Activated CD8-positive, alpha-beta T cell treated with anti-CD3 and anti-CD28 coated beads for 36 hours (primary cell): ENCODE measurements around the gene CIPC. TPM values are rescaled to one million over a fixed set of nuclear protein-coding genes. Genes with fewer than 3 reads are reported as not detected.

Experiments
- ATAC-seq: fragments of 200-7000 bp; cut with Tn5 transposase; one replicate; pipeline ENCODE4 v1.10.0; 2021; ENCODE audit warnings: mild to moderate bottlenecking, moderate library complexity
- CTCF ChIA-PET: fragments of 350-600 bp; sonication (Branson Sonifier 250); formaldehyde crosslinking; loops from one replicate; lab custom pipeline; 2021; ENCODE audit warnings: antibody characterized with exemption; lab: Charles Lee
- POLR2A ChIA-PET: fragments of 350-600 bp; sonication (Branson Sonifier 250); formaldehyde crosslinking; loops from one replicate; lab custom pipeline; 2021; ENCODE audit warnings: antibody characterized with exemption; lab: Charles Lee
- DNase-seq: peaks from one replicate; pipeline ENCODE4 v3.0.0-alpha.2; 2020
- H3K27ac Mint-ChIP-seq: one replicate; pipeline ENCODE4 v1.8.0; 2021; ENCODE audit warnings: mild to moderate bottlenecking, mixed read lengths
- H3K27me3 Mint-ChIP-seq: one replicate; pipeline ENCODE4 v1.8.0; 2021; ENCODE audit warnings: mixed read lengths
- H3K36me3 Mint-ChIP-seq: one replicate; pipeline ENCODE4 v1.8.0; 2021; ENCODE audit warnings: low read depth, mixed read lengths
- H3K4me1 Mint-ChIP-seq: one replicate; pipeline ENCODE4 v1.8.0; 2021; ENCODE audit warnings: low read depth, mixed read lengths
- H3K4me3 Mint-ChIP-seq: one replicate; pipeline ENCODE4 v1.8.0; 2021; ENCODE audit warnings: mild to moderate bottlenecking, moderate library complexity, mixed read lengths
- H3K9me3 Mint-ChIP-seq: one replicate; pipeline ENCODE4 v1.8.0; 2021; ENCODE audit warnings: mixed read lengths
- CTCF ChIP-seq: fragments of 200-600 bp; IDR thresholded peaks from one replicate; pipeline ENCODE4 v1.8.0; 2022; ENCODE audit warnings: antibody characterized with exemption, mild to moderate bottlenecking
- intact Hi-C: fragments of 100-400 bp; cut with micrococcal nuclease; formaldehyde crosslinking; loops from one replicate; pipeline ENCODE4 v1.10.0; 2022
- total RNA-seq, 2 experiments: library from RNA; stranded (reverse); gene quantifications; one replicate each; pipeline ENCODE4 v1.2.3, GENCODE V29; 2021

The CIPC gene
- total RNA-seq, 2 experiments from 2014 or later = 8.8 to 9.6 TPM

- H3K27me3 Mint-ChIP-seq = no peaks in the 10 kb centered on the region
- ChIA-PET CTCF (interaction anchor here (0.6 to 9.7 kb wide), 8 partner anchors 12 to 210 kb away, joined by 3 to 122 read pairs (median 8); no protein-coding TSS in a partner anchor), POLR2A (interaction anchor here (1.4 kb wide), 1 partner anchor 16 kb away, joined by 5 read pairs; the partner anchor contains the start of gene CIPC)
- no peaks in the 10 kb centered on the region for H3K36me3 Mint-ChIP-seq
- peaks cover 7% of the 10 kb centered on the region for H3K9me3 Mint-ChIP-seq
- DNase-seq (no peak), ATAC-seq (no peak)
- intact Hi-C loops = no loop called here
- peaks cover 5% of the 10 kb centered on the region for H3K4me1 Mint-ChIP-seq
- no peak overlapping the region for H3K4me3 Mint-ChIP-seq
- no peak for TF ChIP-seq CTCF
- no peak overlapping the region for H3K27ac Mint-ChIP-seq
Observed at GRCh38 chr14:77082356-77082755, 15.7 kb upstream of the CIPC start.

GRCh38 chr14:77083082-77083481 lies 15.0 kb upstream of the CIPC start:
- H3K4me1 Mint-ChIP-seq = peaks cover 5% of the 10 kb centered on the region
- CTCF ChIA-PET = interaction anchor here (0.6 to 9.7 kb wide), 7 partner anchors 12 to 211 kb away, joined by 3 to 122 read pairs (median 8); no protein-coding TSS in a partner anchor

GRCh38 chr14:77084985-77085384 lies 13.1 kb upstream of the CIPC start:
- intact Hi-C loops = no loop called here
- Mint-ChIP-seq H3K36me3 (no peaks in the 10 kb centered on the region), H3K4me1 (peaks cover 5% of the 10 kb centered on the region), H3K4me3 (no peak overlapping the region), H3K27me3 (no peaks in the 10 kb centered on the region), H3K9me3 (peaks cover 4% of the 10 kb centered on the region), H3K27ac (no peak overlapping the region)
- CTCF ChIA-PET = interaction anchor here (0.9 to 9.7 kb wide), 7 partner anchors 10 to 315 kb away, joined by 3 to 122 read pairs (median 20); no protein-coding TSS in a partner anchor
- ATAC-seq (no peak), DNase-seq (no peak)
- POLR2A ChIA-PET = no interaction called here
- no peak for TF ChIP-seq CTCF

More at GRCh38 chr14:77083082-77083481, 15.0 kb upstream of the CIPC start:
- no peak overlapping the region for H3K4me3 Mint-ChIP-seq
- no peak for TF ChIP-seq CTCF
- POLR2A ChIA-PET = interaction anchor here (1.4 kb wide), 1 partner anchor 15 kb away, joined by 5 read pairs; the partner anchor contains the start of gene CIPC
- no peaks in the 10 kb centered on the region for H3K36me3 Mint-ChIP-seq
- intact Hi-C loops = no loop called here
- DNase-seq (no peak), ATAC-seq (no peak)
- no peak overlapping the region for H3K27ac Mint-ChIP-seq
- H3K27me3 Mint-ChIP-seq = no peaks in the 10 kb centered on the region
- peaks cover 7% of the 10 kb centered on the region for H3K9me3 Mint-ChIP-seq

GRCh38 chr14:77085538-77085937 lies 12.5 kb upstream of the CIPC start:
- POLR2A ChIA-PET = interaction anchor here (0.9 kb wide), 1 partner anchor 9 kb away, joined by 3 read pairs; no protein-coding TSS in a partner anchor
- H3K4me1 Mint-ChIP-seq = peaks cover 5% of the 10 kb centered on the region
- H3K9me3 Mint-ChIP-seq = peaks cover 2% of the 10 kb centered on the region
- CTCF ChIA-PET = interaction anchor here (1.0 to 9.7 kb wide), 9 partner anchors 9 to 316 kb away, joined by 3 to 122 read pairs (median 6); no protein-coding TSS in a partner anchor
- DNase-seq (no peak), ATAC-seq (no peak)
- no peak for TF ChIP-seq CTCF
- intact Hi-C loops = no loop called here
- H3K27me3 Mint-ChIP-seq = no peaks in the 10 kb centered on the region
- H3K27ac Mint-ChIP-seq = no peak overlapping the region
- no peaks in the 10 kb centered on the region for H3K36me3 Mint-ChIP-seq
- no peak overlapping the region for H3K4me3 Mint-ChIP-seq

- ChIA-PET CTCF (interaction anchor here (1.0 to 9.7 kb wide), 10 partner anchors 9 to 316 kb away, joined by 3 to 122 read pairs (median 6); no protein-coding TSS in a partner anchor), POLR2A (interaction anchor here (0.9 kb wide), 1 partner anchor 10 kb away, joined by 3 read pairs; no protein-coding TSS in a partner anchor)
- Mint-ChIP-seq H3K27me3 (no peaks in the 10 kb centered on the region), H3K4me1 (peaks cover 5% of the 10 kb centered on the region), H3K4me3 (no peak overlapping the region), H3K9me3 (peaks cover 5% of the 10 kb centered on the region), H3K27ac (no peak overlapping the region), H3K36me3 (no peaks in the 10 kb centered on the region)
- no peak for DNase-seq
- peak; percentile 60 for ATAC-seq
- no peak for TF ChIP-seq CTCF
- intact Hi-C loops = no loop called here
Observed at GRCh38 chr14:77086017-77086727, 11.9 kb upstream of the CIPC start.
